Retinal pigment epithelial cell (primary cell): Measurements from ENCODE around the gene CABLES1.

Experiments used
- DNase-seq: peaks from one replicate; pipeline ENCODE4 v3.0.0-alpha.2; 2010; ENCODE audit warnings: low read depth
- H3K4me3 ChIP-seq: 2 replicates; pipeline ENCODE4 v1.5.1; 2011; ENCODE audit warnings: mild to moderate bottlenecking, low read length, control low read depth, moderate library complexity
- TF ChIP-seq, protein P1 (sequence below): conservative IDR thresholded peaks from 2 replicates; pipeline ENCODE4 v1.5.1; 2011; ENCODE audit warnings: low read depth, low read length, control low read depth, inconsistent platforms

The CABLES1 gene

DNA sequence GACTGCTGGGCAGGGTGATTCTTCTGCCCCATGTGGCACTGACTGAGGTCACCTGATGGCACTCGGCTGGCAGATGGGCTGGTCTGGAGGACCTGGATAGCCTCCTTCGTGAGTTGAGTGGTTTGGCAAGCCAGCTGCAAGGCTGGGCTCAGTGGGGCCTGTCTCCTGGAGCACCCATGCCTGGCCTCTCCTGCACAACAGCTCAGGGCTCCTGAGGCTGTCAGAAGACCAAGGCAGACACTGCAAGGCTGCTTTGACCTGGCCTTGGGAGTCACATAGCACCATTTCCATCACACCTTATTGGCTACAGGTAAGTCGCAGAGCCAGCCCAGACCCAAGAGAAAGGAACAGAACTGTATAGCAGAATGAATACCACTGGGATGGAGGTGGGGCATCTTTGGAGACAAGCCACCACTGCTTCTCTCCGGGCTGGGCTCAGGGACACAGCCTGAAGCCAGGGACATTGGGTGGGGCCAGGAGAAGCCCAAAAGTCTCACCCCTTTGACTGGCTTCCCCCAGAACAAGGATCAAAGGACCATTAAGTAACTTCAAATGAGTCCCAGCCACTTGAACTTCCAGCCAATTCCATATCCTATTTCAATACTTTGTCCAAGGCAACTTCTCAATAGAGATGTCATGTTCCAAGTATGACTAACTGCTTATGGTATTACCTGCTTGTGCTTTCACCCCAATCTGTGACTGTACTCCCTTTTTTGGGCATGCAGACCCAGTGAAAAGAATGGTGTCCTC, 156.3 kb downstream of the CABLES1 start:
- no peak for DNase-seq
- no peak overlapping the region for H3K4me3 ChIP-seq

DNA sequence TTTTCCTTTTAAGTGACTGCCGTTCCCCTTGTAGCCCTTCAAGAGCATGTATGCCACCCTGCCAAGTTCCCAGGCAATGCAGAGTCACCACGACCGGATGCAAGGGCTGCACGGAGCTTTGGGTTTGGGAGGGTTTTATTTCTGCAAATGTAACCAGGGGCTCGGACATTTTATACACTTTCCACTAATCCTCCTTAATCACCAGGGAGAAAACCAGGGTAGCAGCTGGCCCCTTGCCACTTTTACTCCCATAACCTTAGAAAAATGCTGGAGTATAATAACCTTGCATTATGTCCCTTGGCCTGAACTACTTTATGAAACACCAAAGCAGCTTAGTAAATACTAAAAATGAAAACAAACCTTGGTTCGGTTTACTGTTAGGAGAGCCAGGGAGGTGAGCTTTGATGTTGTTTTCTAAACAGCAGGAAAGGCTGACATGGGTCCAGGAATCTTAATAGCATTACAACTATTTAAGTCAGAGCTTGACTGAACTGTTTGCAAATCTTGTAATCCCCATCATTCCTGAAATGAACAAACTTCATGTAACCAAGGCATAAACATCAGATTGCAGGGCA, 165.0 kb downstream of the CABLES1 start:
- TF ChIP-seq, protein P1, sequence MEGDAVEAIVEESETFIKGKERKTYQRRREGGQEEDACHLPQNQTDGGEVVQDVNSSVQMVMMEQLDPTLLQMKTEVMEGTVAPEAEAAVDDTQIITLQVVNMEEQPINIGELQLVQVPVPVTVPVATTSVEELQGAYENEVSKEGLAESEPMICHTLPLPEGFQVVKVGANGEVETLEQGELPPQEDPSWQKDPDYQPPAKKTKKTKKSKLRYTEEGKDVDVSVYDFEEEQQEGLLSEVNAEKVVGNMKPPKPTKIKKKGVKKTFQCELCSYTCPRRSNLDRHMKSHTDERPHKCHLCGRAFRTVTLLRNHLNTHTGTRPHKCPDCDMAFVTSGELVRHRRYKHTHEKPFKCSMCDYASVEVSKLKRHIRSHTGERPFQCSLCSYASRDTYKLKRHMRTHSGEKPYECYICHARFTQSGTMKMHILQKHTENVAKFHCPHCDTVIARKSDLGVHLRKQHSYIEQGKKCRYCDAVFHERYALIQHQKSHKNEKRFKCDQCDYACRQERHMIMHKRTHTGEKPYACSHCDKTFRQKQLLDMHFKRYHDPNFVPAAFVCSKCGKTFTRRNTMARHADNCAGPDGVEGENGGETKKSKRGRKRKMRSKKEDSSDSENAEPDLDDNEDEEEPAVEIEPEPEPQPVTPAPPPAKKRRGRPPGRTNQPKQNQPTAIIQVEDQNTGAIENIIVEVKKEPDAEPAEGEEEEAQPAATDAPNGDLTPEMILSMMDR, result no peak
- peak; percentile 90 for DNase-seq
- no peak overlapping the region for H3K4me3 ChIP-seq

More for the DNA sequence above, 156.3 kb downstream of the CABLES1 start:
- TF ChIP-seq, protein P1, result no peak

DNA sequence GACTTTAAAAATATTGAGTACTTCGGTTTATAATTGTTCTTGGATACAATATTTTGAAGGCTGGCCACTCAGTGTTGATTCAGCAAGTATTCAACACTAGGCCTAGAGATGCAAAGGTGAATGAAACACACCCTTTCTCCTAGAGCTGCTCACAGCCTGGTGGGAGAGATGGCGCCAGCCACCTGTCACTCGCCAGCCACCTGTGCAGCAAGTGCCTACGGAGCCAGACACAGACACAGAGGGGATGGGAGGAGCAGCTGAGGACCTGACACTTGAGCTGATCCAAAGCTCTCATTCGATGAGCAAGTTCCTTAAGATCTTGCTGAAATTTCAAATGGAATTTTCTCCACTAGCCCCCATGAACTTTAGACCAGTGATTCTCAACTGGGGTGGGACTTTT, 166.7 kb downstream of the CABLES1 start:
- DNase-seq, result no peak
- TF ChIP-seq, protein P1, result no peak
- no peak overlapping the region for H3K4me3 ChIP-seq

DNA sequence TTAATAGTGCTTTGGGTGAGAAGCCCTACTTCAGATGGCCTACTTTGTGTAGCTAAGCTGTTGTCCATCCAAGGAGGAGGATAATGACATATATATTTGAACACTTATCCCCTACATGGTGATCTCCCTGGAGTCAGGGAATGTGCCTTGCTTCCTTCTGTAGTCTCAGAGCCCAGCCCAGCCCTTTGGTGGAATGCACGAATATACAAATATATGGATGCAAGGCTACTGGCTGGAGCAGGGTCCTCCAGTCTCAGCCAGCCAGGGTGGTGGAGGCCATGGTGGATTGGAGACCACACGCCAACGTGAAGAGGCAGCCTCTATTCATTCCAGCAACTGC, 167.2 kb downstream of the CABLES1 start:
- TF ChIP-seq, protein P1, result no peak
- DNase-seq, result no peak
- no peak overlapping the region for H3K4me3 ChIP-seq

DNA sequence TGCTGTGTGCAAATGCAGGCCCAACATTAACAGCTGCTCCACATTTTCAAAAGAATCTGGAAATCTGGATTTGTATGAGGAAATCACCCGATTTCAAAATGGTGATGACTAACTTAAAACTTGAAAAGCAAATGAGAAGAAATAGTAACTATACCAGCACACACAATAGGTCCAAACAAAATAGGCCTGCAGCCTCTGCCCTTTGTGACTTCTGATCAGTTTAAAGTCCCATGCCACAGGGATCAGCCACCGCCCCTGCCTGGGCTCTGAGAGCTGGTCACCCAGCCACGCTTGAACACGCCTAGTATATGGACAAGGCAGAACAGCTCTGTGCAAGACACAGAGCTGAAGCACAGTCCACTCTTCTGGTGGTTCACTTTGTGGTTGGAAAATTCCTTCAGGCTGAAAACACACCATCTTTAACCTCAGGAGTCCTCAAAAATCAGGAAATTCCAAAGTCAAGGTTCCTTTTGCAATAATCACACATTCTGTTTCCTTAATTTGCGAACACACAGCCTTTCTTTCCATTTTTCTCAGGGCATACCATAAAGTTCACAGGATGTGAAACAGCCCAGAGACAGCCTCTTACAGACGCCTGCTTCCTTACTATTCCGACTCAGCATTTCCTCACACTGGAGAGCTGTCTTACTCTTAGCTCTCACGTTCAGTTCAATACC, 167.7 kb downstream of the CABLES1 start:
- TF ChIP-seq, protein P1, result no peak
- peak; percentile 31 for DNase-seq

DNA sequence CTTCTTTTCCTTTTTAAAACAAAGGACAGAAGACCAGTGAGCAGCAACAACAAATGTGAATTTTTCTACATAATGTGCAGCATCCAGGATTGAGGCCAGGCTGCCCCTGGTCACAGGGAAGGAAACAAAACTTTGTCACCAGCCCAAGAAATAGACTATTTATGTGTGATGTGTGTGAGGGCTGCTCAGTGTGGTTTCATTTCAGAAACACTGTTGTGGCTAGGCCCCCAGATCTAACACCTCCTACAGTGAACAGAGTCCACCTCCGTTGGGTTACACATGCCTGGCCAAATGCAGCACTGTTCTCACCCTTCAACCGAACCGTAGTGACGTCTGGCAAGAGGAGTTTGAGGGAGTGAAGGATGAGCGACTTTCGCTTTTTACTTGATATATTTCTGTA, 171.5 kb downstream of the CABLES1 start:
- no peak overlapping the region for H3K4me3 ChIP-seq
- DNase-seq, result no peak
- TF ChIP-seq, protein P1, result no peak

More for the DNA sequence above, 167.7 kb downstream of the CABLES1 start:
- H3K4me3 ChIP-seq, result no peak overlapping the region
